Esophagus squamous epithelium (tissue), 4 donors: Measurements from ENCODE around the gene PKHD1.

Experiments
- CTCF ChIP-seq, 6 experiments: fragments of 450-650 bp in 4 of 6; fragments of 200-600 bp in 2 of 6; sonication (generic) in 2 of 6; IDR thresholded peaks; one replicate each; pipeline ENCODE4 v1.5.1; 2016 to 2019; ENCODE audit warnings: antibody characterized with exemption in 6 of 6, mild to moderate bottlenecking in 4 of 6, moderate library complexity in 4 of 6
- POLR2A ChIP-seq, 4 donors: fragments of 450-650 bp; IDR thresholded peaks; one replicate each; pipeline ENCODE4 v1.6.1; 2017; ENCODE audit warnings: antibody characterized with exemption in 4 of 4, mild to moderate bottlenecking in 4 of 4, moderate library complexity in 3 of 4

DNA sequence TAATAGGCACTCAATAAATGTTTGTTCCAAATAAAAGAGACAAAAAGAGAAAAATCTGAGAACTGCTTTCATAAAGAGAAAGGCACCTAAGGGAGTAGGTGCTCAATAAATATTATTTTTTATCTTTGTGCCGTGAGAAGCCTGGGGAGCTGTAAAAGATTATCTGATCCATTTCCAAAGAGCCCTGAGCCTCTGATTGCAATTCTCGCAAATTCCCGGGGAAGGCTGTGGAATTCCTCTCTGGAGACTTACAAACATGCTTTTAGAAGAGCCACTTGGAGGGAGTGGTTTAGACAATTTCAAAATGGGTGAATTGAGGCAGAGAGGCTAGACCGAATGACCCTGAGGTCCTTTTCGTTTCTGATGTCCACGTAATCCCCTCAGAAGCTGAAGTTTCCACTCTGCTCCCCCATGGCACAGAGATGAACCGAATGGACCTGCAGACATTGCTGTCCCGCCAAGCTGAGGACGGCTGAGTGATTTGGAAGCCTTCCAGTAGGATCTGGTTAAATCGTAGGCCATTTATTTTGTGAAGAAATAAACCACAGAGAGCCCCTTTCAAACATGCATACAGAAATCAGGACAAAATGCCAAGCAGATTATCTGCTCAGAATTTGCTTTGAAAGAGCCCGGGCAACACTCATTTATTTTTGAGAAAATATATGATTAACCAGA, 77.8 kb downstream of the PKHD1 start:
- TF ChIP-seq CTCF (IDR thresholded peaks at IDR 0.05) (no peak), POLR2A (IDR thresholded peaks at IDR 0.05) (no peak)
